GM12874 (cell line): ENCODE data around the gene PGLYRP4.

ENCODE experiments used
- TF ChIP-seq, protein P1 (sequence below): IDR thresholded peaks from 2 replicates; pipeline ENCODE4 v1.5.1; 2011; ENCODE audit warnings: low read depth, mild to moderate bottlenecking, control low read depth, low read length, moderate library complexity; ENCODE audit not compliant: insufficient read depth

The PGLYRP4 gene

DNA sequence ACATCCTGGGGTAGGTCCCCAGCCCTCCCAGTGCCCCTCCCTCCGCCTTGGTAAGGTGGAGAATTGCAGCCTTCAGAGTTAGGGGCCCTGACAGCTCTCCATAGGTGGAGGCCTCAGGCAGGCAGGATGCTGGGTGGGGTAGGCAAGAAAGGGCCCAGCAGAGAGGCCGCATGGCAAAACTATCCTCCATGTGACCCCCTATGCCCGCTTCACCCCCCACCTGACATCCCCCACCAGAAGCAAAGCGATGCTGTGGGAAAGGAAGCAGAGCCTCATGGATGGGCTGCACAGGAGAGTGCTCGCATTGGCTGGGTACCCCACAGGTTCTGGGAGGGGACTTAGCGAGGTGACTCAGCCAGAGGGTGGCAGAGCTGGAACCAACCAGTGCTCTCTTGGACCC is 10.6 kb upstream of the PGLYRP4 start:
- TF ChIP-seq, protein P1, sequence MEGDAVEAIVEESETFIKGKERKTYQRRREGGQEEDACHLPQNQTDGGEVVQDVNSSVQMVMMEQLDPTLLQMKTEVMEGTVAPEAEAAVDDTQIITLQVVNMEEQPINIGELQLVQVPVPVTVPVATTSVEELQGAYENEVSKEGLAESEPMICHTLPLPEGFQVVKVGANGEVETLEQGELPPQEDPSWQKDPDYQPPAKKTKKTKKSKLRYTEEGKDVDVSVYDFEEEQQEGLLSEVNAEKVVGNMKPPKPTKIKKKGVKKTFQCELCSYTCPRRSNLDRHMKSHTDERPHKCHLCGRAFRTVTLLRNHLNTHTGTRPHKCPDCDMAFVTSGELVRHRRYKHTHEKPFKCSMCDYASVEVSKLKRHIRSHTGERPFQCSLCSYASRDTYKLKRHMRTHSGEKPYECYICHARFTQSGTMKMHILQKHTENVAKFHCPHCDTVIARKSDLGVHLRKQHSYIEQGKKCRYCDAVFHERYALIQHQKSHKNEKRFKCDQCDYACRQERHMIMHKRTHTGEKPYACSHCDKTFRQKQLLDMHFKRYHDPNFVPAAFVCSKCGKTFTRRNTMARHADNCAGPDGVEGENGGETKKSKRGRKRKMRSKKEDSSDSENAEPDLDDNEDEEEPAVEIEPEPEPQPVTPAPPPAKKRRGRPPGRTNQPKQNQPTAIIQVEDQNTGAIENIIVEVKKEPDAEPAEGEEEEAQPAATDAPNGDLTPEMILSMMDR, result no peak

DNA sequence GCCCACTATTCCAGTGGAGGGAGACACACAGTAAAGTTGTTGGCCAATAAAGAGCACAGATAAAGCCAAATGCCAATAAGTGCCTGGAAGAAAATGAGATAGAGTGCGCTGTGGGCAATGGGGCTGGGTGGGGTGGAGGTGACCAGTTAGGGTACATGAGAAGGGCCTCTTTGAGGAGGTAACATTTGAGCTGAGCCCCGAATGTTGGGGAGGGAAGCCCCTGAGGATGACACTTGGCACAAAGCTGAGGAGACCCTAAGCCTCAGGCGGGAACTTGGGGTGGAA is 10.0 kb upstream of the PGLYRP4 start:
- TF ChIP-seq, protein P1, result no peak

DNA sequence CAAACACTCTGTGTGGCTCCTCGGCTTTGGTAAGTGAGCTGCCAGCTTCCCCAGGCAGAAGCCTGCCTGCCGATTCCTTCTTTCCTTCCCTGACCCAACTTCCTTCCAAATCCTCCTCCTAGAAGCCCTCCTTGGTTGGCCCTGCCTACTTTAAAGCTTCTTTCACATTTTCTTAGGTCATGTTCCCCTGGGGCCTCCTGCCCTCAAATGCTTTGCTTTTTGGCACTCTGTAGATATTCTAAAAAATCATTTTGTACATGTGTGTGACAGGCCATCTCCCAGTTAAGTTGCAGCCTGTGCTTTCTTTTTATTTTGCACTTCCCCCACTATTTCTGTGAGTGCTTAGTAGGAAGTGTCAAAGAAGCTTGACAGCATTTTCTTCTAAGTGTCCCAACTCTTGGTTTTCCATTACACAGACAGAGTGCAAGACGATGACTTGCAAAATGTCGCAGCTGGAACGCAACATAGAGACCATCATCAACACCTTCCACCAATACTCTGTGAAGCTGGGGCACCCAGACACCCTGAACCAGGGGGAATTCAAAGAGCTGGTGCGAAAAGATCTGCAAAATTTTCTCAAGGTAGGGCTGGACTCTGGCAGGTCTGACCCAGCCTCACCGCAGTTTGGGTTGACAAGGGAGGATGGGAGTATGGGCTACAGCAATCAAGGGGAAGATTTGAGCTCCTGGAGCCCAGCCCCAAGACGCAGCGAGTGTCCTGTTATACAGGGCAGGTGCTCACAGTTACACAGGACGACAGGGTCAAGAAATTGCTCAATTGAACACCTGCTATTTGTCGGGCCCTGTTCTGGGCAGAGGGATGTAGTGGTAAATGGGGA is 9.4 kb upstream of the PGLYRP4 start, which contains the start of gene S100A9:
Gene S100A9, plus strand, starts transcription at position 2 of the 838 bp plus-strand sequence. Its CDS starts 430 bp downstream, at position 432.
- TF ChIP-seq, protein P1, result no peak

DNA sequence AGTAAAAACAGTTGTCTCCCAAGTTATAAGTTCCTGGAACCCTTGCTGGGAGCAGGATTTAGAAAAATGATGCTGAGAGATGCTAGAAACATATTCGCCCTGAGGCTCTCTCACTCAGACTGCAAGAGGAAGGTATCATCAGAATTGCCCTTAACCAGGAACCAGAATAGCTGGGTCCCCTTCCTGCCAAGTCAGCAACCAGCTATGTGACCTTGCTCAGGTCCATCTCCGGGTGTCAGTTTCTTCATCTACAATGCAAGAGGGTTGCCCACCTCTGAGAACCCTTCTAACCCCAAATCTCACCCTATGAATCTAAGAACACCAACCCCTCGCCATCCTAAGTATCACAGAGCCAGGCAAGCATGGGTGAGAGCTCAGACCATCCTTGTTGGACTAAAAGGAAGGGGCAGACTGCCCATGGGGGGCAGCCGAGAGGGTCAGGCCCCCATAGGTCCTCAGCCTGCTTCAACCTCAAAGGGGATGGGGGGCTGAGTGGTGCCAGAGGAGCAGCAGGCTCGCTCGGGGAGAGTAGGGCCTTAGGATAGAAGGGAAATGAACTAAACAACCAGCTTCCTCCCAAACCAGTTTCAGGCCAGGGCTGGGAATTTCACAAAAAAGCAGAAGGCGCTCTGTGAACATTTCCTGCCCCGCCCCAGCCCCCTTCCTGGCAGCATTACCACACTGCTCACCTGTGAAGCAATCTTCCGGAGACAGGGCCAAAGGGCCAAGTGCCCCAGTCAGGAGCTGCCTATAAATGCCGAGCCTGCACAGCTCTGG is 8.6 kb upstream of the PGLYRP4 start:
- TF ChIP-seq, protein P1, result no peak

DNA sequence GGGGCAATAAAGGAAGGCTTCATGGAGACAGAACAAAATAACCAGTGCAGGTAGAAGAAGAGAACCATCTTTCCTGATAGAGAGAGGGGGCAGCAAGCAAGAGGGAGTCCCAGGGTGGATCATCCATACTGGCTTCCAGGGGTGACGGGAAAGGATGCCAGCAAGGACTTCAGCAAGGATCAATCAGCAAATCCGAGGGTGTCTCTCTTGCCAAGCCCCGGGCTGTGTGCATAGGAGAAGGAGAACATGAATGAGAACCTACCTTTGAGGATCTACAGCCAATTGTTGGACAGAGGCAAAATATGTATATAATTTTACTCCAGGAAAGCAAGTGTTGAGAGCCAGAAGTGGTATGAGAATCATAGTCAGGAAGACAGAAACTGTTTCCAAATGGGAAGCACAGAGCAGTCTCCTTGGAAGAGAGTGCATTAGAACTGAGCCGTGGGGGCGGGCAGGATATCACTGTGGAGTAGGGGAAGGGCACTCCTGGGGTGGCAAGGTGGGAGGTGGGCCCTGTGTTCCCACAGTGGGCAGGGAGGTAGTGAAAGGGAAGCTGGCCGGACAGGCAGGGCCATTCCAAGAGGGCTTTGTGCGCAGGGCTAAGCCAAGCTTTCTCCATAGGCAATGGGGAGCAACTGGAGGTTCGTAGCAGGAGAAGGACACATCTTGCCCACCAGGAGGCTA is 7.9 kb upstream of the PGLYRP4 start:
- TF ChIP-seq, protein P1, result no peak

DNA sequence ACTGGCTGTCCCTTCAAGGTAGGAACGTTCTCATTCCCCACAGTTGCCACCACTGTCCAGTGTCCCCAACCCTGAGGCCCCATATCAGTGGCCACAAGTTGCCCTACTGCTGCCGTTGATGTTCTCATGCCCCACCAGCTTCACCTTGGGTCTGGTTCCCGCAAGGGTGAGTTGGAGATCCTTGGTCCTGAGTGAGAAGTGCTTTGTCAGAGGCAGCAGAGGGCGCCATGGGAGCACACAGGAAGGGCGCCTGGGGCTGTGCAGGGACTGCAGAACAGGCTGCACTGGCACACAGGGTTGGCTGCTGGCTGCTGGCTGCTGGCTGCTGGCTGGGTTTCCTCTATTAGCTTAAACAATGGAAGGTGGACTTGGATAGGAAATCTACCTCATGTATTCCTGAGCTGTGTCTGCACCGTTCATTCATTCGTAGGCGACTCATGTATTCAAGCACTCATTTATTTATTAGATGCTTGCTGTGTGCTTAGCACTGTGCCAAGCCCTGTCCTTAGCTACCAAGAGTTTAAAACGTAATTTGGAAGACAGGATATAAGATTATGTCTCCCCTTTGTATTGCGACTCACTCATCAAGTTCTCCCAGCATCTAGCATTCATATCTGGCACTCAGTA is 6.9 kb upstream of the PGLYRP4 start:
- TF ChIP-seq, protein P1, result peak; percentile 74
